Midbrain (tissue), 1 donor: ENCODE measurements around the gene FAM221B.

Experiments used
- DNase-seq: peaks from one replicate; lab custom pipeline; 2025; lab: John Stamatoyannopoulos, UW

The FAM221B gene

DNA sequence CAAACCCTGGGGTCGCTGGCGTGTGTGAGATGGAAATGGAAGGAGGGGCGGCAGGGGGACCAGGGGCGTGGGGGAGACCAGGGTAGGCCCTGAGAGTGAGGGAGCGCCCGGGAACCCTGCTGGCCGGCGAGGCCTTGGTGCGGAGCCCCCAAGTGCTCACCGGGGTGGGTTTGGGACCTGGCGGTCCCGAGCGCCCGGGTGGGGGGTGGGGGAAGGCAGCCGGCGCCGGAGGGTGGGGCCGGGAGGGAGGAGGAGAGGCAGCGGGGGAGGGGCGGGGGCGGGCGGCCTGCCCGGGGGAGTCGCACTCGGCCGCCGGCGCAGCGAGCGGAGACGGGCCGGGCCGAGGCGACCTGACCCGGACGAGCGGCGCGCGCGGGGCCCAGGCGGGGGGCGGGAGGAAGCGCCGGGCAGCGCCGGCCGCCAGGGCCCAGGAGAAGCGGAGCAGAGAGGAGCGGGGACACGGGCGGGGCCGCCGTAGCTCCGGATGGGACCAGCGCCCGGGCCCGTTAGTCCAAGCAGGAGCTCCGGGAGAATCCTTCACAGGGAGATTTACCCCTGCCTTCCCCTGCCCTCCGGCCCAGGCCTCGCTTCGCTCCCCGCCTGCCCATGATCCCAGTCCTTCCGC is 37.1 kb downstream of the FAM221B start, which contains the start of gene NPR2:
Gene NPR2 (plus strand): TSS at position 295 of the 625 bp plus-strand sequence. CDS start 818 bp downstream, outside the sequence.
- DNase-seq = peak; percentile 14

DNA sequence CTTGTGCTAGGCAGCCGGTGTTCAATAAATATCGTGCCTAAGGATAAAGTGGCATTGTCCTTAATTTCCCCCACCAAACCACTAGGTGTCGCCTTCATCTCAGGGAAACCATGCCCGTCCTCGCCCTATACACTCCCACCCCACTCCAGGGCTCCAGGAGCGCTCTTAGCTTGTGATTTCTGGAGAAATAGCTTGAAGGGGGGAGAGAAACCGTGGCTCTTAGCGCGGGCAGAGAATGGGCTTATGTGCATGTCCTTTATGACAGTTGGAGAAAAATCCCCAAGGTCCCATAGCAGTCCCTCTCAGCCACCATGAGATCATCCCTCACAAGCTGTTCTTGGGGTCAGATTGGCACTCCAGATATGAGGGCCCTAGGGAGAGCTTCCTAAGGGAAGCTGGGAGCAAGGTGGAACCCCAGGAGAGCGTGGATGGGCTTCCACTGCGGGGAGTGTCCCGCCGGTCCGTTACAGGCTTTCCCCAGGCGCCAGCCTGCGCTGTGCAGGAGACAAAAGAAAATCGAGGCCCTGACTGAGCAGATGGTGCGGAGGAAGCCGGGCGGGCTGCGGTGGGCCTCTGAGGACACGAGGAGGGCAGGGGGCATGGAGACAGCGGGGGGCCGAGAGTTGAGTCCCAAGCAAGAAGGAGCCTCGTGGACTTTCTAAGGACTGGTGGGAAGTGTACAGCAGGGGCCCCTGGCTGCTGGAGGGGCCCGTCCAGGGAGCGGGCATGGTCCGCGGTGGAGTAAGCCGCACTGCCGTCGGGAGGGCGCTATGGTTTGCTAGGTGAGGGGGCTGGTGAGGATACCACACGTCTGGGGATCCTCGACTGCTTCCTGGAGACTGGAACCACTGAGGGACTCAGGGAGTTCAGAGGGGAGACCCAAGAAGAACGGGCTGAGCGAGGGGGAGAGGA is 37.9 kb downstream of the FAM221B start:
- DNase-seq = peak; percentile 87

DNA sequence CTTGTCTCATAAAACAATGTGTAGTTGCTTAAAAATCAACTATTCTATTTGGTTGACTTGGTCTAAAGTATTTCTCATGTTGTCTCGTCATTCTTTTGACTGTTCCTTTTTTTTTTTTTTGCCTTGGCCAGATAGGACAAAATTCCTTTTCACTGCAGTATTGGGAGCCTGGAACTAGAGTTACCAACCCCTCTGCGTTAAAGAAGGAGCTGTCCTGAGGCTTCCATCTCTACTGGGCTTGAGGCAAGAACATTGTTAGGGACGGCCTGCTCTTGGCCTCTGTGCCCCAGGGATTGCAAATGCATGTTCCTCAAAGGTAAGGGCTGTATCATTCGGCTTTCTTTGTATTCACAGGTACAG is 38.5 kb downstream of the FAM221B start:
- DNase-seq = no peak

- no peak for DNase-seq
Measured at GRCh38 chr9:35789541-35789940, 39.0 kb downstream of the FAM221B start.

DNA sequence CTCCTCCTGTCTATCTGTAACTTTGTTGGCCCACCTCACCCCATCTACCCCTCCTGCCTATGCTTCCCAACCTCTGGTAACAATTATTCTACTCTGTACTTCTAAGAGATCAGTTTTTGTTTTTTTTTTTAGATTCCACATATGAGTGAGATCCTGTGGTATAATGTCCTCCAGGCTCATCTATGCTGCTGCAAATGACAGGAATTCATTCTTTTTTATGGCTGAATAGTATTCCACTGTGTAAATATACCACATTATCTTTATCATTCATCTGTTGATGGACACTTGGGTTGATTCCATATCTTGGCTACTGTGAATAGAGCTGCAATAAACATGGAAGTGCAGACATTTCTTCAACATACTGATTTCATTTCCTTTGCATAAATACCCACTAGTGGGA is 45.1 kb downstream of the FAM221B start:
- no peak for DNase-seq

DNA sequence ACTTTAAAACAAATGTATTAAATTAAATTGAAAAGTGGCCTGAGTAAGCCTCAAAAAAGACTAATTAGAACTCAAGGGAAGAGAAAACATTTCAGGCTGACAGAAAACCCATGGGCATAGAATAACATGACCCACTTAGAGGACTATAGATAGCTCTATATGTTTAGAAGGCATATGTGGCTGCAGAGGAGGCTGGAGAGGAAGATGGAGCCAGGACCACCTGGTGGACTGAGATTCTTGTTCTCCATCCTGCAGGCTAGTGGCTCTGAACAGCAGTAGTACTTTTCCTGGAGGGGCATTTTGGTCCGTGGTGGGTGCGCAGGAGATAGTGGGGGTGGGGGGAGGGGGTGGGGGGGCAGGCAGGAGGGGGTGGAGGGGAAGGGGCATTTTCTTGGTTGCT is 47.5 kb downstream of the FAM221B start:
- DNase-seq = no peak

GRCh38 chr9:35778496-35778895 is 50.0 kb downstream of the FAM221B start:
- no peak for DNase-seq

DNA sequence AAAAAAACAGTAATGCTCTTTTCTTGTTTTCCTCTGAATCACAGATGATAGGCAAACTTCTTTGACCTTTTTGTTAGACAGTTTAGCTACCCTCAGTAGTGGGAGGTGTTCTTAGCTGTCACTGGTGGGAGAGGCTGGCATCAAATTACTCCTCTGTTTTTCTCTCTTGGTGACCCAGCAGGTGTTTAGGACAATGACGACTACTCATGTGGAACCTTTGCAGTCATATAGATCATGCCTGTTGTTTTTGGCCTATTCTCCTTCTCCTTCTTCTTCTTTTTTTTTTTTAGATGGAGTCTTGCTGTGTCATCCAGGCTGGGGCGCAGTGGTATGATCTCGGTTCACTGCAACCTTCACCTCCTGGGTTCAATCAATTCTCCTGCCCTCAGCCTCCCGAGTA is 52.5 kb downstream of the FAM221B start:
- DNase-seq = no peak

DNA sequence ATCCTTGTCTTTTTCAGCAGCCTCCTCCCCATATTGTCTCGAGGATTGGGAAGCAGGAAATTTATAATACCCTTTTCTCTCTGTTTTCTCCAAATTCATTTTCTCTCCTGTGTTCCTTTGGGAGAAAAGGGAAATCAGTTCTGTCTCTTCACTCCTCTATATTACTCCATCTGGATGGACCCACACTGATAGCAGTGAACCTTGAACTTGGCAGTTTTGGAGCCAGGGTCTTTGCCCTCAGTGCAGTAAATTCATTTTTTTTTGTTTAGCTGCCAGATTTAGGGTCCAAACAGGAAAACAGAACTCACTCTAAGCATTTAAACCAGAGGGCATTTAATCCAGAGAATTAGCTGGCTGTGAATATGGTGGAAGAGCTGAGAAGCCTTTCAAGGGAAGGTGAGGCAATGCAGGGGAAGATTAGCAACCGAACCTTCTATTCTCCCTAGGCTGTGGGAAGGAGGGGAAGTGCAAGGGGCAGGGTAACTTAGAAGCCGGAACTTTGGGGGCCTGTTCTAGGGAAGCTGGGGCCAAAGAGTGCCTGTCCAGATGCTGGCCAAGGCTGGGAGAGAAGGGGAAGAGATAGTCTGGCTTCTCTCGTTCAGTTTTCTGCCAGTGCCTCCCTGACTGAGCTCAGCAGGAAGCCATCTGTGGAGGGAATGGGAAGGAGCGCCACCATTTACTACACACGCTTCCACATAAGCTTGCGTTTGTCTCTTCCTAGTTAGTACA is 53.5 kb downstream of the FAM221B start:
- DNase-seq = peak; percentile 16

- DNase-seq = no peak
Measured at GRCh38 chr9:35771943-35772342, 56.6 kb downstream of the FAM221B start.

DNA sequence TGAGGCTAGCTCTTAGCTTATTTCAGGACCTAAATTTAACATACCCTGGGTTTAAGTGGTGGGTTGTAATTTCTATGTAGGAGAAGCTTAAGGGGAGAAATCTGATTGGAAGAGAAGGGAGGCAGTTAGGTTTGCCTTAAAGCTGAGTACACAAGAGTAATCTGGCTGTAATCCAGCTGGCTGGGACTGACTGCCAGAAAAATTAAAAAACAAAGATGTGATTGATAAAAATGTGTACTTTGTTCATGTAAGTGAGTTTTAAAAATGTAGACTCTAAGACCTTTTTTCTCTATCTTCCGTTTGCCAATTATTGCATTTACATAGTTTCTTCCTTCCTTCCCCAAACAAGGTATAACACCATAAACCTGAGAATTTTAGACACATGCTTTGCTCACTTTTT is 57.0 kb downstream of the FAM221B start:
- no peak for DNase-seq

DNA sequence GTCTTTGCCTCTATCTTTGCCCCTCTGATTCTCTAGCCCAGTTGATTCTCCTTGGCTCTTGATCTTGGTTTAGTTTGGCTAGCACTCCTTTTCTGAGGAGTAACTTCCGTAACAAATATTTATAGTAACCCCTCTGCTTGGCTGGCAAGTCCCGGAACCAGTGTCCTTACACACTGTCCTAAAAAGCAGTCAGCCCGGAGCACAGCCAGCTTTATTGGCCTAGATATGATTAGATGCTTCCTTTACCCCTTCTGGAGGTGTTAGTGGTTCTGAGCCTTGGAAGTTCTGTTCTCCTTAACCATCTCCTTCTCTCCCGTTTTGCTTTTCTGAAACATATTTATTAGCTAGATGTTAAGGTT is 57.5 kb downstream of the FAM221B start:
- DNase-seq = no peak

GRCh38 chr9:35769763-35770162 is 58.8 kb downstream of the FAM221B start:
- no peak for DNase-seq

GRCh38 chr9:35767458-35767857 is 61.1 kb downstream of the FAM221B start:
- no peak for DNase-seq

- no peak for DNase-seq
Measured at GRCh38 chr9:35766997-35767396, 61.5 kb downstream of the FAM221B start.
